Cerebellar cortex (tissue), 1 donor: Measurements from ENCODE around the gene GSTCD.
"Not testable (repeated sequence)": the region's sequence is repeated elsewhere in the genome, so short reads cannot be mapped to it uniquely, and the experiment has no call there.

Experiments used
- DNase-seq: peaks from one replicate; pipeline ENCODE4 v3.0.0-alpha.2; 2015; ENCODE audit warnings: low spot score

The GSTCD gene

GRCh38 chr4:105708181-105709080 is at the start of gene GSTCD, which contains the start of gene INTS12:
Gene GSTCD, plus strand, starts transcription at chr4:105708784. Its CDS starts 8,830 bp downstream, at chr4:105717614.
Gene INTS12, minus strand, starts transcription at chr4:105708689. Its CDS starts 8,684 bp downstream, at chr4:105700005.
- DNase-seq = peak; percentile 94

- DNase-seq = no peak
Observed at GRCh38 chr4:105659190-105659589, 49.4 kb upstream of the GSTCD start.

GRCh38 chr4:105661028-105661427 is 47.6 kb upstream of the GSTCD start:
- DNase-seq = no peak

GRCh38 chr4:105662935-105663675 is 45.5 kb upstream of the GSTCD start:
- no peak for DNase-seq

- peak; percentile 14 for DNase-seq
Observed at GRCh38 chr4:105666693-105667092, 41.9 kb upstream of the GSTCD start.

GRCh38 chr4:105670684-105671083 is 37.9 kb upstream of the GSTCD start:
- no peak for DNase-seq

- DNase-seq = no peak
Observed at GRCh38 chr4:105671301-105671700, 37.3 kb upstream of the GSTCD start.

GRCh38 chr4:105674011-105674410 is 34.6 kb upstream of the GSTCD start:
- no peak for DNase-seq

GRCh38 chr4:105677709-105678108 is 30.9 kb upstream of the GSTCD start:
- no peak for DNase-seq

GRCh38 chr4:105679186-105679585 is 29.4 kb upstream of the GSTCD start:
- no peak for DNase-seq

- DNase-seq = no peak
Observed at GRCh38 chr4:105683038-105683437, 25.5 kb upstream of the GSTCD start.

- DNase-seq = no peak
Observed at GRCh38 chr4:105686571-105686970, 22.0 kb upstream of the GSTCD start.

GRCh38 chr4:105694812-105695211 is 13.8 kb upstream of the GSTCD start:
- DNase-seq = not testable (repeated sequence)

- not testable (repeated sequence) for DNase-seq
Observed at GRCh38 chr4:105695832-105696231, 12.8 kb upstream of the GSTCD start.

GRCh38 chr4:105698607-105699006 is 10.0 kb upstream of the GSTCD start:
- no peak for DNase-seq

GRCh38 chr4:105707782-105708180 is 803 bp upstream of the GSTCD start:
- no peak for DNase-seq

GRCh38 chr4:105709081-105709450 is 482 bp downstream of the GSTCD start:
- DNase-seq = peak; percentile 36

GRCh38 chr4:105710012-105710600 is 1.5 kb downstream of the GSTCD start:
- DNase-seq = no peak

- no peak for DNase-seq
Observed at GRCh38 chr4:105710678-105711077, 2.1 kb downstream of the GSTCD start.

- no peak for DNase-seq
Observed at GRCh38 chr4:105712766-105713165, 4.2 kb downstream of the GSTCD start.

GRCh38 chr4:105714071-105714521 is 5.5 kb downstream of the GSTCD start:
- DNase-seq = no peak

- DNase-seq = no peak
Observed at GRCh38 chr4:105714932-105715331, 6.3 kb downstream of the GSTCD start.
